ENCODE results near the gene COG7.
A peak's percentile ranks its signal among the peaks of the same experiment; 100 is the strongest.
"Not testable (repeated sequence)": the region's sequence is repeated elsewhere in the genome, so short reads cannot be mapped to it uniquely, and the experiment has no call there.

Gene COG7

DNA sequence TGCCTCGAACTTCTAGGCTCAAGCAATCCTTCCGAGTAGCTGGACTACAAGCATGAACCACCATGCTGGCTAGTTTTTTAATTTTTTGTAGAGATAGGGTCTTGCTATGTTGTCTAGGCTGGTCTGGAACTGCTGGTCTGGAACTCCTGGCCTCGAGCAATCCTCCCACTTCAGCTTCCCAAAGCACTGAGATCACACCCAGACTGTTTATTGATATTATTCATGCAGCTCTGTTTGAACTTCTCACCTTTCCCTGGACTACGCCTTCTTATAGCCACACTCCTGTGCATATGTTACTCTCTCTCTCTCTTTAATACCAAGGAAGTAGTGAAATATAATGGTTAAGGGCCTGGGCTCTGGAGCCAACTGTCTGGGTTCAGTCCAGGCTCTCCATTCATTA is 4.6 kb downstream of the COG7 start:
- no peak for DNase-seq (ENCODE audit: insufficient read length, low spot score)
- FAIRE-seq = no peak
- no peak for TF ChIP-seq CTCF (IDR thresholded peaks at IDR 0.05; ENCODE audit: insufficient read depth, missing control alignments)

DNA sequence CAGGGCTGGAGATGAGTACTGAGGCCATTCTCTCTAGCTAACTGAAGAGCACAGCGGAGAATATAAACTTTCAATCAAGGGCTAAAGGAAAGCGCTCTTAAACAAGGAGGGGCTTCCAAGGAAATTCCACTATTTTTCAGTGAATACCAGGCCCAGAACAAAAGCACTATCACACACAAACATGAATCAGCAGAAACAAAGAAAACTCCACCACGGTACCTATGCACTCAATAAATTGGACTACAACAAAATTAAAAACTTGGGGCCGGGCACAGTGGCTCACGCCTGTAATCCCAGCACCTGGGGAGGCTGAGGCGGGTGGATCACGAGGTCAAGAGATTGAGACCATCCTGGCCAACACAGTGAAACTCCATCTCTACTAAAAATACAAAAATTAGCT is 15.4 kb downstream of the COG7 start:
- not testable (repeated sequence) for DNase-seq (ENCODE audit: insufficient read length, low spot score); FAIRE-seq

GRCh38 chr16:23436951-23437350 is 16.0 kb downstream of the COG7 start:
- no peak for DNase-seq (ENCODE audit: insufficient read length, low spot score)
- FAIRE-seq = no peak
- no peak for TF ChIP-seq CTCF (IDR thresholded peaks at IDR 0.05; ENCODE audit: insufficient read depth, missing control alignments)

- FAIRE-seq = no peak
- TF ChIP-seq CTCF (IDR thresholded peaks at IDR 0.05; ENCODE audit: insufficient read depth, missing control alignments) = peak; percentile 92
- peak; percentile 43 for DNase-seq (ENCODE audit: insufficient read length, low spot score)
Observed at GRCh38 chr16:23435500-23435899, 17.5 kb downstream of the COG7 start.

GRCh38 chr16:23434380-23434779 is 18.6 kb downstream of the COG7 start:
- DNase-seq (ENCODE audit: insufficient read length, low spot score) (peak; percentile 31), FAIRE-seq (no peak)
- TF ChIP-seq CTCF (IDR thresholded peaks at IDR 0.05; ENCODE audit: insufficient read depth, missing control alignments) = peak; percentile 88

- DNase-seq (ENCODE audit: insufficient read length, low spot score) = no peak
- no peak for FAIRE-seq
- TF ChIP-seq CTCF (IDR thresholded peaks at IDR 0.05; ENCODE audit: insufficient read depth, missing control alignments) = no peak
Observed at GRCh38 chr16:23433261-23433920, 19.6 kb downstream of the COG7 start.

DNA sequence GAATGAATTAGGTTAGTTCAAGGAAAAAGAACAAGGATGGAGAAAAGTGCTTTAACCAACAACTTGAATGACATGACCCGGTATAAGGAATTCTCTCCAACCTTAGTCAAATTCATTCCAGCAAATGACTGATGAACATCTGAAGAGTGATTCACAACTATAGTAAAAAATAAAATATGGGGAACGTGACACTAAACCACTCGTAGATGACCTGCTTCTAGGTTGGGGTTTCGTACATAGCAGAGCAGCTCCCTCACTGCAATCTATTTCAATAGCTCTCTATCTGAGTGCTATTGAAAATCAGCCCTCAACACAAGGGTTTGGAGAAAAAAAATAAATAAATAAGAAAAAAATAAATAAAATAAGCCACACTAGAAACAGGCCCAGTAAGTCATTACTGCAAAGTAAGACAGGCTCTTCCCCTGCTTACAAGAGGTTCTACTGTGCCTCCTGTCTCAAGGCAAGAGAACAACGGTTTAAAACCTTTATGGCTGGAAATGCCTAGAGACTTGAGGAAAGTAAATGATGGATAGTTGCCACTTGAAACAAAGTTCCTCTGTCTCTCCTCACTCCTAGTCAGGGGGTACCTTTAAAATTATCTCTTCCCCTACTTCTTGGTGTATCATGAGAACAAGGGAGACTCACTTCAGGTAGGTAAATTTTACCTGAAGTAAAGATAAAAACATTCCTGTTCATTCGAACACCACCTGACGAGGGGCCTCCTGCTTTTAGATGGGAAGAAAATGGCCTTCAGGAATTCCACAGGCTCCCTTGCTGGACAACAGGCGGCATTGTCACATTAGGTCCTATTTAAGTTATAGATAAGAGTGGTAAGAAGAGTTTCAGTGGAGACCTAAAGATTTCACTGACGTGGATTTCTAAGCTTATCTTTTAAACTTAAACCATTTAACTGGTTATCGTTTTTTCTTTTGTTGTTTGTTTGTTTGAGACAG is 20.5 kb downstream of the COG7 start:
- no peak for FAIRE-seq
- no peak for DNase-seq (ENCODE audit: insufficient read length, low spot score)
- TF ChIP-seq CTCF (IDR thresholded peaks at IDR 0.05; ENCODE audit: insufficient read depth, missing control alignments) = no peak

Data from D721Med (cell line).